HepG2 (cell line): ENCODE results near the gene DSCAM. TPM values are rescaled to one million over a fixed set of nuclear protein-coding genes. Genes with fewer than 3 reads are reported as not detected.

ENCODE experiments used
- ATAC-seq: fragments of 200-7000 bp; cut with Tn5 transposase; 3 replicates; pipeline ENCODE4 v1.9.1; 2020; ENCODE audit warnings: mild to moderate bottlenecking, moderate library complexity
- BruUV-seq: library from RNA; stranded (reverse); fragments of 400-500 nt; replicated peaks from 2 replicates; lab custom pipeline; 2021; lab: Mats Ljungman, UMichigan
- CTCF ChIA-PET: fragments of 300-600 bp; formaldehyde crosslinking; extraction: SDS; loops from one replicate; lab custom pipeline; 2021; ENCODE audit warnings: low total read pairs, inconsistent platforms, low intra/inter-chr PET ratio; lab: Yijun Ruan, JAX
- POLR2A ChIA-PET: fragments of 350-600 bp; sonication (Branson Sonifier 250); formaldehyde crosslinking; loops from one replicate; lab custom pipeline; 2020; ENCODE audit warnings: antibody characterized with exemption, inconsistent platforms; lab: Yijun Ruan, JAX
- DNase-seq: peaks from one replicate; pipeline ENCODE4 v3.0.0-alpha.2; 2015; ENCODE audit warnings: low spot score
- FAIRE-seq: peaks from 3 replicates; lab custom pipeline; 2011; peaks lifted over from hg19 to GRCh38; lab: Jason Lieb, UNC
- H2AFZ ChIP-seq: one replicate; pipeline ENCODE4 v1.6.1; 2011; ENCODE audit warnings: low read length, inconsistent platforms
- H3K27ac ChIP-seq: fragments of 300-600 bp; 3 replicates; pipeline ENCODE4 v1.8.0; 2011; ENCODE audit warnings: mixed run types, mild to moderate bottlenecking, mixed read lengths, low read length, inconsistent platforms; ENCODE audit not compliant: insufficient read depth; ENCODE audit errors: extremely low read length
- H3K27me3 ChIP-seq, 2 experiments: fragments of 200-600 bp in 1 of 2; 2 replicates in 1 of 2; 3 replicates in 1 of 2; pipeline versions ENCODE4 v1.6.0 to v1.8.0; 2011; ENCODE audit warnings: low read length in 2 of 2, mild to moderate bottlenecking in 2 of 2, moderate library complexity in 2 of 2, inconsistent platforms in 1 of 2; ENCODE audit not compliant: insufficient read depth in 2 of 2, control insufficient read depth in 1 of 2
- H3K36me3 ChIP-seq, 2 experiments: fragments of 200-600 bp in 1 of 2; replicated peaks in 1 of 2; 2 replicates in 1 of 2; 3 replicates in 1 of 2; pipeline versions ENCODE4 v1.5.1 to v1.8.0; 2011; ENCODE audit warnings: low read length in 2 of 2, inconsistent platforms in 1 of 2; ENCODE audit not compliant: insufficient read depth in 2 of 2, control insufficient read depth in 1 of 2
- H3K4me1 ChIP-seq: 2 replicates; pipeline ENCODE4 v1.5.1; 2012; ENCODE audit warnings: low read length, inconsistent platforms; ENCODE audit not compliant: insufficient read depth
- H3K4me2 ChIP-seq: 2 replicates; pipeline ENCODE4 v1.6.0; 2011; ENCODE audit warnings: low read depth, low read length, inconsistent platforms
- H3K4me3 ChIP-seq, 3 experiments: fragments of 200-600 bp in 1 of 3; sonication (generic), shearing (Covaris generic) in 1 of 3; replicated peaks in 1 of 3; 2 replicates each; pipeline ENCODE4 v1.5.1; 2011 to 2016; ENCODE audit warnings: low read length in 3 of 3, inconsistent platforms in 2 of 3, low read depth in 2 of 3, mild to moderate bottlenecking in 2 of 3, control low read depth in 1 of 3, mixed read lengths in 1 of 3; ENCODE audit not compliant: insufficient read depth in 1 of 3
- H3K79me2 ChIP-seq: one replicate; pipeline ENCODE4 v1.6.1; 2011; ENCODE audit warnings: low read length, inconsistent platforms; ENCODE audit not compliant: insufficient read depth
- H3K9ac ChIP-seq: 2 replicates; pipeline ENCODE4 v1.6.0; 2011; ENCODE audit warnings: mild to moderate bottlenecking, low read depth, low read length, inconsistent platforms; ENCODE audit not compliant: insufficient read depth
- H3K9me3 ChIP-seq: 2 replicates; pipeline ENCODE4 v1.5.1; 2012; ENCODE audit warnings: mild to moderate bottlenecking, low read length
- H4K20me1 ChIP-seq: 2 replicates; pipeline ENCODE4 v1.6.0; 2011; ENCODE audit warnings: inconsistent platforms, mild to moderate bottlenecking, low read length, moderate library complexity; ENCODE audit not compliant: insufficient read depth
- EZH2 ChIP-seq: conservative IDR thresholded peaks from 2 replicates; pipeline ENCODE4 v1.6.1; 2012; ENCODE audit warnings: mild to moderate bottlenecking, low read depth, low read length, moderate library complexity
- GATA4 ChIP-seq: sonication (generic); IDR thresholded peaks from 2 replicates; pipeline ENCODE4 v1.6.1; 2016; ENCODE audit warnings: antibody characterized with exemption, low read depth, borderline replicate concordance
- GATAD1 ChIP-seq: IDR thresholded peaks from 2 replicates; pipeline ENCODE4 v1.6.1; 2016; ENCODE audit warnings: missing genetic modification reagents, missing compliant biosample characterization
- KDM5B ChIP-seq: sonication (generic); formaldehyde crosslinking; IDR thresholded peaks from 2 replicates; pipeline ENCODE4 v1.4.0; 2020; ENCODE audit warnings: missing genetic modification reagents, mild to moderate bottlenecking, borderline replicate concordance
- MAF1 ChIP-seq: sonication (generic); formaldehyde crosslinking; IDR thresholded peaks from 2 replicates; pipeline ENCODE4 v1.5.0; 2020; ENCODE audit warnings: missing genetic modification reagents, borderline replicate concordance
- NFE2 ChIP-seq: sonication (generic); formaldehyde crosslinking; IDR thresholded peaks from 2 replicates; pipeline ENCODE4 v1.4.0; 2020; ENCODE audit warnings: missing genetic modification reagents
- NONO ChIP-seq, 2 experiments: fragments of 450-650 bp in 1 of 2; sonication (generic) in 1 of 2; formaldehyde crosslinking in 1 of 2; IDR thresholded peaks in 1 of 2; conservative IDR thresholded peaks in 1 of 2; 2 replicates each; pipeline versions ENCODE4 v1.6.1 to v1.8.0; 2017 to 2022; ENCODE audit warnings: mild to moderate bottlenecking in 1 of 2, missing genetic modification reagents in 1 of 2, moderate library complexity in 1 of 2
- SNRNP70 ChIP-seq: fragments of 200-400 bp; formaldehyde crosslinking; IDR thresholded peaks from 2 replicates; pipeline ENCODE4 v1.6.1; 2017; ENCODE audit warnings: mild to moderate bottlenecking, low read depth, low read length, moderate library complexity
- THAP11 ChIP-seq: IDR thresholded peaks from 2 replicates; pipeline ENCODE4 v1.6.1; 2016; ENCODE audit warnings: missing biosample characterization, missing genetic modification reagents
- ZNF30 ChIP-seq: sonication (generic); formaldehyde crosslinking; IDR thresholded peaks from 2 replicates; pipeline ENCODE4 v1.5.0; 2020; ENCODE audit warnings: mild to moderate bottlenecking, missing genetic modification reagents
- ZNF326 ChIP-seq: sonication (generic); formaldehyde crosslinking; IDR thresholded peaks from 2 replicates; pipeline ENCODE4 v1.4.0; 2020; ENCODE audit warnings: missing genetic modification reagents, borderline replicate concordance
- ZNF589 ChIP-seq: sonication (generic); formaldehyde crosslinking; conservative IDR thresholded peaks from 2 replicates; pipeline ENCODE4 v1.8.0; 2022; ENCODE audit warnings: mild to moderate bottlenecking, moderate library complexity, missing genetic modification reagents
- ZNF7 ChIP-seq: IDR thresholded peaks from 2 replicates; pipeline ENCODE4 v1.6.1; 2016; ENCODE audit warnings: missing biosample characterization, missing genetic modification reagents
- ZNF737 ChIP-seq: sonication (generic); formaldehyde crosslinking; IDR thresholded peaks from 2 replicates; pipeline ENCODE4 v1.5.0; 2020; ENCODE audit warnings: missing genetic modification reagents, mild to moderate bottlenecking, borderline replicate concordance
- WGBS: methylation state at CpG from one replicate; pipeline ENCODE4 v1.1.6; 2017; ENCODE audit warnings: low lambda C conversion rate; 5-methylcytosine and 5-hydroxymethylcytosine counted together
- in situ Hi-C: cut with HindIII; loops from 2 replicates; pipeline ENCODE4 v1.10.0; 2017; ENCODE audit warnings: low pct_unique_long_range_greater_than_20kb; ENCODE audit not compliant: extremely low pct_ligation_motif_present
- intact Hi-C: fragments of 100-400 bp; cut with micrococcal nuclease; formaldehyde crosslinking; loops from one replicate; pipeline ENCODE4 v1.10.0; 2022; ENCODE audit not compliant: unreplicated experiment
- polyA plus RNA-seq, 8 experiments: library from polyadenylated mRNA; depleted of rRNA in 3 of 8; stranded (reverse) in 7 of 8; unstranded in 1 of 8; fragments of >200 nt; fragmentation: Illumina TruSeq in 4 of 8; extraction: Trizol in 4 of 8; gene quantifications; 2 replicates each; pipeline versions ENCODE4 v1.2.1 to v1.2.3, GENCODE V29; 2011 to 2016; ENCODE audit warnings: low read depth in 4 of 8, missing spikeins in 1 of 8, mixed read lengths in 1 of 8; ENCODE audit not compliant: insufficient read depth in 1 of 8
- total RNA-seq, 5 experiments: library from RNA; depleted of rRNA; stranded (reverse); fragments of >200 nt; fragmentation: Illumina TruSeq; extraction: Trizol; gene quantifications; 2 replicates each; pipeline ENCODE4 v1.2.3, GENCODE V29; 2016; ENCODE audit warnings: low read depth in 1 of 5
- TF ChIP-seq, protein P1 (sequence below): IDR thresholded peaks from 2 replicates; pipeline ENCODE4 v1.6.1; 2018; ENCODE audit warnings: missing genetic modification reagents
- TF ChIP-seq, protein P2 (sequence below): fragments of 450-650 bp; IDR thresholded peaks from 2 replicates; pipeline ENCODE4 v1.6.1; 2017; ENCODE audit warnings: mild to moderate bottlenecking
- TF ChIP-seq, protein P3 (sequence below): sonication (generic); formaldehyde crosslinking; IDR thresholded peaks from 2 replicates; pipeline ENCODE4 v1.5.1; 2020; ENCODE audit warnings: mild to moderate bottlenecking, missing genetic modification reagents, moderate library complexity
- TF ChIP-seq, protein P4 (sequence below): sonication (generic); formaldehyde crosslinking; IDR thresholded peaks from 2 replicates; pipeline ENCODE4 v1.8.1; 2022; ENCODE audit warnings: low read depth, mild to moderate bottlenecking, missing genetic modification reagents

DSCAM gene
- total and polyA plus RNA-seq, 2 of the 13 experiments (the other 11 are each of a cell fraction or from before 2014, with no cell fraction given): not detected

DNA sequence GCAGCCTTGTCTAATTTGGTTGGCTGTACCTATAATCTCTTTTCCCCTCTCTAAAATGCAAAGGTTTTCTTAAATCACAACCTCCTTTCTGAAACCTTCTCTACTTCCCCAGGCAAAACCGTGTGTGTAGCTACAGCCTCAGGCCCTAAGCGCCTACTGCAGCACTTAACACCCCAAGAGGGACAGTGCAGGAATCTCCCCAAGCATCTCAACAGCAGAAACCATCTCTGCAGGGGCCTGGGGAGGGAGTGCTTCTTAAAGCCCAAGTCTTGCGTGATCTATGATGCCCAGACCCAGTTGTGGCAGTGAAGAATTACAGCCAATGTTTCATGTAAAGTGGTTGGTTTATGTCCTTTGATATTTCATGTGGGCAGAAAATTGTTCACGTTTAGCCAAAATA lies 159.3 kb downstream of the DSCAM start:
- FAIRE-seq: no peak
- no TSS peak for BruUV-seq
- POLR2A ChIA-PET: no interaction called here

More for the DNA sequence above, 159.3 kb downstream of the DSCAM start:
- DNase-seq (no peak), ATAC-seq (no peak)
- Histone ChIP-seq H3K4me1 (no peaks in the 10 kb centered on the region), H3K36me3 (no peaks in the 10 kb centered on the region), H3K9ac (no peak overlapping the region), H4K20me1 (no peaks in the 10 kb centered on the region), H3K4me3 (no peak overlapping the region), H3K9me3 (peaks cover 99% of the 10 kb centered on the region), H3K79me2 (no peaks in the 10 kb centered on the region), H3K27me3 (no peaks in the 10 kb centered on the region), H3K4me2 (no peak overlapping the region), H3K27ac (no peak overlapping the region), H2AFZ (no peak overlapping the region)
- WGBS: 2% methylated on average over 4 of the region's 4 CpGs
- TF ChIP-seq ZNF326 (CRISPR knock-in tag) (no peak), ZNF30 (CRISPR knock-in tag) (no peak), EZH2 (no peak), NFE2 (CRISPR knock-in tag) (no peak), ZNF737 (CRISPR knock-in tag) (no peak), MAF1 (CRISPR knock-in tag) (no peak), THAP11 (CRISPR knock-in tag) (no peak), GATAD1 (CRISPR knock-in tag) (no peak), SNRNP70 (no peak), GATA4 (no peak), NONO (IDR thresholded peaks at IDR 0.05) (no peak), NONO (CRISPR knock-in tag; conservative IDR thresholded peaks at IDR 0.05) (no peak), ZNF589 (no peak), KDM5B (CRISPR knock-in tag) (no peak), ZNF7 (CRISPR knock-in tag) (no peak)
- TF ChIP-seq, protein P1, sequence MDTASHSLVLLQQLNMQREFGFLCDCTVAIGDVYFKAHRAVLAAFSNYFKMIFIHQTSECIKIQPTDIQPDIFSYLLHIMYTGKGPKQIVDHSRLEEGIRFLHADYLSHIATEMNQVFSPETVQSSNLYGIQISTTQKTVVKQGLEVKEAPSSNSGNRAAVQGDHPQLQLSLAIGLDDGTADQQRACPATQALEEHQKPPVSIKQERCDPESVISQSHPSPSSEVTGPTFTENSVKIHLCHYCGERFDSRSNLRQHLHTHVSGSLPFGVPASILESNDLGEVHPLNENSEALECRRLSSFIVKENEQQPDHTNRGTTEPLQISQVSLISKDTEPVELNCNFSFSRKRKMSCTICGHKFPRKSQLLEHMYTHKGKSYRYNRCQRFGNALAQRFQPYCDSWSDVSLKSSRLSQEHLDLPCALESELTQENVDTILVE (CRISPR knock-in tag): no peak
- TF ChIP-seq, protein P2, sequence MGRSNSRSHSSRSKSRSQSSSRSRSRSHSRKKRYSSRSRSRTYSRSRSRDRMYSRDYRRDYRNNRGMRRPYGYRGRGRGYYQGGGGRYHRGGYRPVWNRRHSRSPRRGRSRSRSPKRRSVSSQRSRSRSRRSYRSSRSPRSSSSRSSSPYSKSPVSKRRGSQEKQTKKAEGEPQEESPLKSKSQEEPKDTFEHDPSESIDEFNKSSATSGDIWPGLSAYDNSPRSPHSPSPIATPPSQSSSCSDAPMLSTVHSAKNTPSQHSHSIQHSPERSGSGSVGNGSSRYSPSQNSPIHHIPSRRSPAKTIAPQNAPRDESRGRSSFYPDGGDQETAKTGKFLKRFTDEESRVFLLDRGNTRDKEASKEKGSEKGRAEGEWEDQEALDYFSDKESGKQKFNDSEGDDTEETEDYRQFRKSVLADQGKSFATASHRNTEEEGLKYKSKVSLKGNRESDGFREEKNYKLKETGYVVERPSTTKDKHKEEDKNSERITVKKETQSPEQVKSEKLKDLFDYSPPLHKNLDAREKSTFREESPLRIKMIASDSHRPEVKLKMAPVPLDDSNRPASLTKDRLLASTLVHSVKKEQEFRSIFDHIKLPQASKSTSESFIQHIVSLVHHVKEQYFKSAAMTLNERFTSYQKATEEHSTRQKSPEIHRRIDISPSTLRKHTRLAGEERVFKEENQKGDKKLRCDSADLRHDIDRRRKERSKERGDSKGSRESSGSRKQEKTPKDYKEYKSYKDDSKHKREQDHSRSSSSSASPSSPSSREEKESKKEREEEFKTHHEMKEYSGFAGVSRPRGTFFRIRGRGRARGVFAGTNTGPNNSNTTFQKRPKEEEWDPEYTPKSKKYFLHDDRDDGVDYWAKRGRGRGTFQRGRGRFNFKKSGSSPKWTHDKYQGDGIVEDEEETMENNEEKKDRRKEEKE: no peak
- TF ChIP-seq, protein P3, sequence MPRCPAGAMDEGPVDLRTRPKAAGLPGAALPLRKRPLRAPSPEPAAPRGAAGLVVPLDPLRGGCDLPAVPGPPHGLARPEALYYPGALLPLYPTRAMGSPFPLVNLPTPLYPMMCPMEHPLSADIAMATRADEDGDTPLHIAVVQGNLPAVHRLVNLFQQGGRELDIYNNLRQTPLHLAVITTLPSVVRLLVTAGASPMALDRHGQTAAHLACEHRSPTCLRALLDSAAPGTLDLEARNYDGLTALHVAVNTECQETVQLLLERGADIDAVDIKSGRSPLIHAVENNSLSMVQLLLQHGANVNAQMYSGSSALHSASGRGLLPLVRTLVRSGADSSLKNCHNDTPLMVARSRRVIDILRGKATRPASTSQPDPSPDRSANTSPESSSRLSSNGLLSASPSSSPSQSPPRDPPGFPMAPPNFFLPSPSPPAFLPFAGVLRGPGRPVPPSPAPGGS (CRISPR knock-in tag): no peak
- TF ChIP-seq, protein P4, sequence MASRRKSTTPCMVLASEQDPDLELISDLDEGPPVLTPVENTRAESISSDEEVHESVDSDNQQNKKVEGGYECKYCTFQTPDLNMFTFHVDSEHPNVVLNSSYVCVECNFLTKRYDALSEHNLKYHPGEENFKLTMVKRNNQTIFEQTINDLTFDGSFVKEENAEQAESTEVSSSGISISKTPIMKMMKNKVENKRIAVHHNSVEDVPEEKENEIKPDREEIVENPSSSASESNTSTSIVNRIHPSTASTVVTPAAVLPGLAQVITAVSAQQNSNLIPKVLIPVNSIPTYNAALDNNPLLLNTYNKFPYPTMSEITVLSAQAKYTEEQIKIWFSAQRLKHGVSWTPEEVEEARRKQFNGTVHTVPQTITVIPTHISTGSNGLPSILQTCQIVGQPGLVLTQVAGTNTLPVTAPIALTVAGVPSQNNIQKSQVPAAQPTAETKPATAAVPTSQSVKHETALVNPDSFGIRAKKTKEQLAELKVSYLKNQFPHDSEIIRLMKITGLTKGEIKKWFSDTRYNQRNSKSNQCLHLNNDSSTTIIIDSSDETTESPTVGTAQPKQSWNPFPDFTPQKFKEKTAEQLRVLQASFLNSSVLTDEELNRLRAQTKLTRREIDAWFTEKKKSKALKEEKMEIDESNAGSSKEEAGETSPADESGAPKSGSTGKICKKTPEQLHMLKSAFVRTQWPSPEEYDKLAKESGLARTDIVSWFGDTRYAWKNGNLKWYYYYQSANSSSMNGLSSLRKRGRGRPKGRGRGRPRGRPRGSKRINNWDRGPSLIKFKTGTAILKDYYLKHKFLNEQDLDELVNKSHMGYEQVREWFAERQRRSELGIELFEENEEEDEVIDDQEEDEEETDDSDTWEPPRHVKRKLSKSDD (CRISPR knock-in tag): no peak
- CTCF ChIA-PET: no interaction called here
- in situ Hi-C loops (no loop called here), intact Hi-C loops (no loop called here)
